Fibroblast of skin of right quadriceps (primary cell): ENCODE results near the gene TMEM233.

ENCODE experiments used
- DNase-seq: peaks from one replicate; pipeline ENCODE4 v3.0.0-alpha.2; 2013

TMEM233 gene

DNA sequence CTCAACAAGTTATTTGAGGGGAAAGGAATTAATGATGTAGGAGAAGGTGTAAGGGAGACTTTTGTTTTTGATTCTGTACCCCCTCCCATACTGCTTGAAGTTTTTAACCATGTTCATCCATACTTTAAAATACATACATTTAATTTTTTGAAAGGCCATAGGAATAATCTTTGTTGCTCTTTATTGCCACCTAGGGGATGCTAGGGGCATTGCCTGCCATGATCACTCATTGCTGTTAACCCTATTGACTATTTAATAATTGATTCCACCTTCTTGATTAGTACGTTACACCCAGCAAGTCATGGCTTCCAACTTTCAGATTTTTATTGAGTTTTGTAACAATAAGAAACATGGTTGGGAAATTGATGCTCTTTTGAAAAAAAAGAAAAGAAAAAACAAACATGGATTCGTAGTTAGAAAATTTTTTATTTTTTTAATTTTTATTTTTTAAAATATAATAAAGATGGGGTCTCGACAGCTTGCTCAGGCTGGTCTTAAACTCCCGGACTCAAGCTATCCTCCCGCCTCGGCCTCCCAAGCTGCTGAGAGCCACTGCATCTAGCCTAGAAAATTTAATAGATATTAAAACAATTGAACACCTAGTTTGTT is 65.8 kb downstream of the TMEM233 start:
- DNase-seq = peak; percentile 15

DNA sequence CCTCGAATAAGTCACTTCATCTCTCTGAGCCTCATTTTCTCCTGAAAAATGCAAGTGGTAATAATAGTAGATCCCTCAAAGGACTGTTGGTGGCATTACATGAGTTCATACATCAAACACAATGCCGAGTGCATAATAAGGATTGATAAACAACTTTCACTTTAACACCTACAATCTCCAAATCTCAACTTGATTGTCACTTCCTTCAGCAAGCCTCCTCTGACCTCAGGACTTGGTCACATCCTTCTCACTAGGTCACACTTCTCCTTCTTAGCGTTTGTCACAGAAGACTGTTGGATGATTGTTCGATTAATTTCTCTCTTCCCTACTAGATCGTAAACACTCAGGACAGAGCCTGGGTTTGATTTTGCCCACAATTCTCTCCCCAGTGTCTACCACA is 66.5 kb downstream of the TMEM233 start:
- no peak for DNase-seq

- no peak for DNase-seq
Observed at GRCh38 chr12:119661882-119662281, 68.3 kb downstream of the TMEM233 start.

DNA sequence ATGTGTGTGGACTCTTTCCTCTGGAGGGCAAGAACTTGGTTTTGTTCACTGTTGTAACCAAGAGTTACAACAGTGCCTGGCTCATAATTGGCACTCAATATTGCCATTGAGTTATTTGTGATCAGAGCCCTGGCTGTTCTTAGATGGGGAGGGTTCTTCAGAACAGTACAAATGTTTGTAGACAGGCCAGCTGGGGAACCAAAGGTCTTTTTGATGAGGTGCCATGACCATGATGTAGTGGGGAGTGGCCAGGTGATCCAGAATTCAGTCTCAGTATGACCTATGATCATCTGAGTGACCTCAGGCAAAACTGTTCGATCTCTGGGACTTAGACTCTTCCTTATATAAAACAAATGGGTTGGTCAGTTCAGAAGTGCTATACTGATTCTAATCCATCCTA is 71.1 kb downstream of the TMEM233 start:
- DNase-seq = no peak

GRCh38 chr12:119665164-119665929 is 71.8 kb downstream of the TMEM233 start:
- no peak for DNase-seq

- no peak for DNase-seq
Observed at GRCh38 chr12:119666226-119666795, 72.7 kb downstream of the TMEM233 start.

DNA sequence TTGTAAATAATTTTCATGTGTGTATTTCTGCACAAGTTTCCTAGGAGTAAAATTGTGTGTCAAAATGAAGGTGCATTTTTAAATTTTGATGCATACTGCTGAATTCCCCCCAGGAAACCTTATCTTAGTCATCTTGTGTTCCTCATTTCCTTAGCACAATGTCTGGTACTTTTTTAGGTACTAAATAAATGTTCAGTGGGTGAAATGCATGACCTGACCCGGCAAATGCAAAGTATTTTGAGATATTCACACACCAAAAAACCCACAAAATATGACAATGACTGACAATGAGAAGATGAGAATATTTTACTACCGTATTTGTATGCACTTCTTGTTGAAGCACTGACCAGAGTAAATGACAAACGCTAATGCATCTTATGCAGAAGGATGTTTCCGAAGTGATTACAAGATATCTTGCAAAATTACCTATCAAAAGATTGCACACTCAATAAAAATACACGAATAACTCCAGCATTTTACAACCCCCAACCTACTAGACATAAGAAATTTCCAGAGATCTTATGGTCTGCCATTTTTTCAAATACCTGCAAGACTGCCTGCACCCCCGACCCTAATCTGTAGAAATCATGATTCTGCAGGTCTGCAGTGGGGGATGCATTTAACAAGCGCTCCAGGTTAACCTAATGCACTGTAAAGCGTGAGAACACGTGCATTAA is 73.5 kb downstream of the TMEM233 start:
- no peak for DNase-seq

DNA sequence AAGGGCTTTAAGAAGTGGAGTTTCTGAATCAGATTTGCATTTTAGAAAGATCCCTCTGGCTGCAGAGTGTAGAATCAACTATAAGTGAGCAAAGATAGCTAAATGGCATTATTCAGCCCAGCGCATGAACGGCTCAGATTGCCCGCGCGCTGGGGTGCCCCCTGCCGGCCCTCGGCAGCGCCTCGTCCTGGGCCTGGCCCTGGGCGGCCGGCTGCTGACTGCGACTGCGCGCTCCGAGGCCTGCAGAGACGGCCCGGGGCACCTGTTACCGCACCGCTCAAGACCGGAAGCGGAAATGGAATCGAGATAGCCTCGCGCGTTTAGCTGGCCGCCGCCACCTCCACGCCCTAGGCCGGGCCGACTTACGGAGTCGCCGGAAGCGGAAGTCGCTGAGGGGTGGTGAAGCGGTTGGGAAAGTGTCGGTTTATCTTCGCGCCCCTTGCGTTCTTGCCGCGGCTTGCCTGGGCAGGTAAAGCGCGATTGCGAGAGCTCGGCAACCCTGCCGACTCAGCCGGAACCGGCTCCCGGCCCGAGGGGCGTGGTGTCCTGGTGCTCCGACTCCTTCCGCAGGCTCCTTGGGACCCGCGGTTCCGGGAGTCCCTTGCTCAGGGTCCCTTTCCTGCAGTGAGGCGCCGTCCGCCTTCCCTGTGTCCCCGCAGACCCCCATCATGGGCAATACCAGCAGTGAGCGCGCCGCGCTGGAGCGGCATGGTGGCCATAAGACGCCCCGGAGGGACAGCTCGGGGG is 74.2 kb downstream of the TMEM233 start, which contains the start of gene PRKAB1:
Gene PRKAB1 (plus strand): TSS at position 557 of the 747 bp plus-strand sequence. CDS start 112 bp downstream, at position 669.
- peak; percentile 96 for DNase-seq

DNA sequence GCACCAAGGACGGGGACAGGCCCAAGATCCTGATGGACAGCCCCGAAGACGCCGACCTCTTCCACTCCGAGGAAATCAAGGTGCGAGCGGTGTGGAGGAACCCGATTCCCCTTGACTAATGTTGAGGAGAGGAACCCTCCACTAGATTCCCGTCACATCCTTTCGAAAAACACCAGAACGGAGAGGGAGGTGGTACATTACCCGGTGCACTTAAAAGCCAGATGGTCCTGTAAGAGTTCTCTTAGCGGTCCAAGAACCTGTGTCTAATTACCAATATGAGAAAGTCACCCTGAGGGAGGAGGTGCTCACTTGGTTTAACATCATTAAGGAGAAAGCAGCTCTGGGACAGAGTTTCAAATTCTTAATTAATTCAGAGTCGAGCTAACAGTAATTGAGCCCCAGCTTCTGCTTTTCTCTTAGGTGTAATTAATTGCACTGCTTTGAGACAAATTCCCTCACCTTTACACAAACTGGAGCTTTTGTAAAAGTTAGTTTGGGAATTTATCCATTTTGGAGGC is 74.8 kb downstream of the TMEM233 start:
- no peak for DNase-seq

DNA sequence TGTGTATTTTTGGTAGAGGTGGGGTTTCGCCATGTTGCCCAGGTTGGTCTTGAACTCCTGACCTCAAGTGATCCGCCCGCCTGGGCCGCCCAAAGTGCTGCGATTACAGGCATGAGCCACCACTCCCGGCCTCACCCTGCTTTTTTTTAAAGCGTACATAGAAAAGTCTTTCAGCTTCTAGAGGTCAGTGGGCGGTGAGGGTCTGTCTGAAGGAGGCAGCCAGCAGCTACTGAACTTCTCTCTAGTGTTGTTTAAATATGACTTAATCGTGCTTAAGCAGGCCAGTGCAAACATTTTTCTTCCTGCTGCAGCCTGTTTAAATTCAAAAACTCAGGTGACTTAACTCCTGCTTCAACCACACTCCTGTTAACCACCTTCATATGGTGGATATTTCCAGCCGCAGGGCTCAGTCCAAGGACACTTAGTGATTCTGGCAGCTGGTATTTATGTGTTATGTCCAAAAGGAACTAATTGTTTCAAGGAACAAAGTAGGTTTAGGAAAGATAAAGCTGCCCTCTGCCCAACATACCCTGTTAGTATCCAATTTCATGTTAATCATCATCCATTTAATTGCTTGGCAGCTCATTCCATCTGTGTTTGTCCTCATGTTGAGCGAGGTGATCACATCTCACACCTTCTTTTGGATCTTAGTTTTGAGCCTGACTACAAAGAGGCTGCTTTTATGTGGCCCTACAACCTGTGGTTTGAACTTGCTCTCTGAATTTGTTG is 76.3 kb downstream of the TMEM233 start:
- DNase-seq = no peak

DNA sequence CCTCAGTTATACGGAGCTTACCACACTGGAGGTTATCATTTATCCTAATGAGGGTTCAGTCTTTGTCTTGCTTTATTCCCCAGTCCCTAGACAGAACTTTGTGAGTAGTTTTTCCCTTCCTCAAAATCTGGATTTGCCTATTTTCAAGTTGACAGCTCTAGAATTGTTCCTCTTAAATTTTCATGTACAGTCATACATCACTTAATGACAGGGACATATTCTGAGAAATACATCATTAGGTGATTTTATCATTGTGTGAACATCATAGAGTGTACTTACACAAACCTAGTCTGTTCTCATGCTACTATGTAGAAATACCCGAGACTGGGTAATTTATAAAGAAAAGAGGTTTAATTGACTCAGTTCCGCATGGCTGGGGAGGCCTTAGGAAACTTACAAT is 77.5 kb downstream of the TMEM233 start:
- no peak for DNase-seq

GRCh38 chr12:119672194-119672593 is 78.6 kb downstream of the TMEM233 start:
- DNase-seq = no peak

DNA sequence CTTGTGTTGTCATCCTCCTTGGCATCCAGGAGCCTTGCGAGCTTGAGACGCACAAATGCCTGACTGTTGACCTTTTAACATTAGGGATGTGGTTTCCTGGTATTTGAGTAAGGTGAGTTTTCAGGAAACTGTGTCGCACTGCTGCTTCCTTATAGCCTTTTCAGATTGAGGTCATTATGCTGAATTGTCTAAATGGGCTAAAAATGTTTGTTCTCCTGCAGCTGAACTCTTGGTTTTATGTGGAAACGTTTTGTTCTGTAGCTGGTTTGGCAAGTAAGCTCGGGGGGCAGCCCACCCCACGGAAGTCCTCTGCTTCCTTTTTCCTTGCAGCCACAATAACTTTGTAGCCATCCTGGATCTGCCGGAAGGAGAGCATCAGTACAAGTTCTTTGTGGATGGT is 80.1 kb downstream of the TMEM233 start:
- no peak for DNase-seq

DNA sequence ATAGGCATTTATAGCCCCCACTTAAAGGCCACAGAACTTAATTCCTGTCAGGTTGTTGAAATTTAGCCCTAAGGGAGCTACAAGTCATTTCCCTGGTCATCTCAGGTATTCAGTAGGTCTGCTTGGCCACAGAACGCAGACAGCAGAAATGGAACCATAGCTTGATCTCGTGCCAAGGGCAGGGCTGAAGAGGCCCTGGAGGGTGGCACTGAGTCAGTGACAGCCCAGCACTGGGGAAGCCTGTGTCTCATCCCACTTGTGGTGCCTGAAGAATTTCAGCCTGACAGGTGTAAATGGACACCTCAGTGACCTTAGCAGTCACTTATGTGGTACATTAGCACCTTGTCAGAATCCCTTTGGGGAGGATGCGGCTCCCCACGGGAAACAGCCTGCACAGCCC is 81.0 kb downstream of the TMEM233 start:
- DNase-seq = no peak

DNA sequence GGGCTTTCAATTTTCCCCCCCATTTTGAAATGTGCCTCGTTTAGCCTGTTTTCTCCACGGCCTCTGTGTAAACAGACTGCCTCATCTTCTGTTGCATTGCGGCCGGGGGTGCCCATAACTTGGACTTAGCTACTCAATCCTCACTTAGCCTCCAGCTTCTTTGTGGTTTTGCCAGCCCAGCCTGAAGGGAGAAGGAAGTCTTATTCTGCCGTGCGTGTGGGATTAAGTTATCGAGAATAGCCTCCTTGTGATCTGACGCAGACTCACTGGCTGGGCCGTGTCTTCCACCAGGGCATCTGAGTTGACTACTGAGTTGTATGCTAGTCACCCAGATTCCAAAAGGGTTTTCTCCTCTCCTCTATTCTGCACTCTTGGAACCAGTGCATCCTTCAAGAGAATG is 82.4 kb downstream of the TMEM233 start:
- no peak for DNase-seq

GRCh38 chr12:119676573-119676972 is 83.0 kb downstream of the TMEM233 start:
- DNase-seq = no peak

DNA sequence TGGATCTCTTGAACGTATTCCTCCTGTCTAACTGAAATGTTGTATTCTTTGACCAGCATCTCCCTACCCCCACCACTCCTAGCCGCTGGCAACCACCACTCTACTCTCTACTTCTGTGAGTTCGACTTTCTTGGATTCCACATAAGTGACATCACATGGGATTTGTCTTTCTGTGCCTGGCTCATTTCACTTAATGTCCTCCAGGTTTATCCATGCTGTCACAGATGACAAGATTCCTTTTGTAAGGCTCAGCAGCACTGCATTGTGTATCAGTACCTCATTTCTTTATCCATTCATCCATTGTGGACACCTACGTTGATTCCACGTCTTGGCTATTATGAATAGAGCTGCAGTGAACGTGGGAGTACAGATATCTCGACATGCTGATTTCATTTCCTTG is 84.9 kb downstream of the TMEM233 start:
- DNase-seq = no peak

DNA sequence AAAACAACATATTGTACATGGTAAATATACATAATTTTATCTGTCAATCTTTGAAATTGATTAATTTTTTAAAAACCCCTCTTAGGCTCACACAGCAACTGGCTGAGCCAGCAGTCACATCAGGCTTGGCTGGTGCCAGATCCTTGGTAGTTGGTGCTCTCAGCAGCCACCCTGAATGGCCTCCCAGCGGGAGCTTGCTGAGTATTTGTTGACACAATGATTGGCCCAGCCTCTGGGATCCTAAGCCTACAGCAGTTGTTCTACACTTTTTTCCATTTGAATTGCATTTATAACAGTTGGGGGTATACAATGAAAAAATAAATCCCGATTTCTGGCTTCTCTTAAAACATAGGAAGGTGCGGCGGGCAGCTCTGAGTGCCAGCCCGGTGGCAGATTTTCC is 85.5 kb downstream of the TMEM233 start:
- no peak for DNase-seq

- no peak for DNase-seq
Observed at GRCh38 chr12:119679490-119679889, 85.9 kb downstream of the TMEM233 start.

GRCh38 chr12:119681111-119681510 is 87.5 kb downstream of the TMEM233 start:
- DNase-seq = no peak

DNA sequence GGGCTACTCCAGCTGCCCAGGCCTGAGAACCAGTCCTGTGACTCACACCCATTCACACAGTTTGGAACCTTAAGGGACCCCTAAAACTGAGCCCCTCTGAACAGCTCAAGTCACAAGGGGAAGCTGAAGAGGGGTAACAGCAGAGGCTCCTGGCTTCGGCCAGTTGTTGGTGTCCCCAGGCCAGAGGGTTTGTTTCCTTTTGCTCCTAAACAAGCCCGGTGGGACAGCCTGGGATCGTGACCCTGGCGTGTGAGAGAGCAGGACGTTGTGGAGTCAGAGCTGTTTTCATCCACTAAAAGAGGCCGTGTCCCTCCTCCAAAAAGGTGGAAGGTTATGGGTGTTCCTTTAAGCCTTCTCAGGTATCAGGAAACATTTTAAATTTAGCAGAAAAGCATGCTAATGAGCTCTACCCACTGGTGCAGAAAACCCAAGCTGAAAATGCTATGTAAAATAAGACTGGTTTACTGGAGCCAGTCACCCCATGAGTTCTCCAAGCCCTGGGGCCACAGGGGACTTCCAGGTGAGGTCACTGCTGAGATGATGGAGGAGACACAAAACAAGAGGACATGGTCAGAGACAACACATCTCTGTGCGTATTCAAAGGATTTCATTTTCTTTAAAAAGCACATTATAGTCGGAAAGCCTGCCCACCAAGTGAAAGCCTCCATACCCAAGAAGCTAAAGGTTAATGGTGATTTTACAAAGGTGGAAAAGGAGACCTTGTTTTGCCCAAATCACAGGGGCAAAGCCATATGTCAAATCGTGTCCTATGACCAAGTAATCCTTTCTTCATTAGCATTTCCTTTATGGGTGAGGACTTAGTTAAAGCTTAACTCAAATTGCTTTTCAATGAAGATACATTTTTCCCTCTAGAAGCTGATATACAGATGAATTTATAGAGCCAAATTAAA is 88.4 kb downstream of the TMEM233 start:
- no peak for DNase-seq
